SU-DHL-6 (cell line): Measurements from ENCODE around the gene TLR8.

Source experiments
- CTCF ChIP-seq: fragments of 200-600 bp; sonication (generic); IDR thresholded peaks from one replicate; pipeline ENCODE4 v1.5.1; 2017; ENCODE audit warnings: antibody characterized with exemption, mild to moderate bottlenecking, low read length, moderate library complexity; ENCODE audit not compliant: insufficient read depth, poor library complexity, severe bottlenecking
- EZH2phosphoT487 ChIP-seq: fragments of 200-600 bp; sonication (generic), shearing (Covaris generic); conservative IDR thresholded peaks from 2 replicates; pipeline ENCODE4 v1.6.1; 2018; ENCODE audit warnings: mild to moderate bottlenecking, antibody characterized with exemption, low read length, moderate library complexity, mixed read lengths

DNA sequence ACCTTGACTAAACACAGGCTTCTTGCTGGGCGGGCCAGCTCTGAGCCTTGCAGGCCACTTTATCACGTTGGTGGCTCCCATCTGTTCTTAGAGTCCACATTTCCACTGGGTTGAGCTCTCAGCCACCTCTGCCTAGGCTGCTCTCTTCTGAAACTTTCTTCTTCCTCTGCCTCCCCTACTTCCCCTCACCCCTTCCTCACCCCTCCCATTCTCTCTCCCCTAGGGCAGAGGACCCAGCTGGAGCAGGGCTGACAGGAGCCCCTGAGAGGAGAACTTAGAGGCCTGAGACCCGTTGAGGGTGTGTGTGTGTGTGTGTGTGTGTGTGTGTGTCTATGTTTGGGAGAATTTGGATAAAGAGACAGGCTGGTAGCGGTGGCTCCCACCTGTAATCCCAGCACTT lies 48.6 kb downstream of the TLR8 start:
- TF ChIP-seq CTCF = no peak
- TF ChIP-seq EZH2phosphoT487 = no peak
